ENCODE measurements around the gene PPP2R2D.

GRCh38 chr10:131885391-131886165 is 15.2 kb upstream of the PPP2R2D start:
- TF ChIP-seq CTCF (conservative IDR thresholded peaks at IDR 0.05; ENCODE audit: low read depth, low read length) (peak; percentile 86), EZH2 (IDR thresholded peaks at IDR 0.05; ENCODE audit: low read length, unreplicated experiment) (no peak), EZH2phosphoT487 (IDR thresholded peaks at IDR 0.05; ENCODE audit: borderline replicate concordance, low read length) (no peak)

Measured in PC-3 (cell line).